Measurements from ENCODE around the gene SPNS1. TPM values are rescaled to one million over a fixed set of nuclear protein-coding genes. Genes with fewer than 3 reads are reported as not detected.

The SPNS1 gene
- total RNA-seq, 1 experiment from 2014 or later, result 38.6 TPM

GRCh38 chr16:28927815-28928214, 46.8 kb upstream of the SPNS1 start:
- no peak overlapping the region for H3K4me2 ChIP-seq (ENCODE audit: insufficient read depth, insufficient read length, low read length)
- H3K4me3 Mint-ChIP-seq, result no peak overlapping the region
- no peaks in the 10 kb centered on the region for H3K36me3 Mint-ChIP-seq (ENCODE audit: insufficient read depth in 1 of 3, low read depth in 3 of 3)
- no peak overlapping the region for H2BK5ac ChIP-seq (ENCODE audit: insufficient read length, low read length)
- H3K9me3 Mint-ChIP-seq, result no peaks in the 10 kb centered on the region
- H3K23ac ChIP-seq (ENCODE audit: insufficient read length, low read depth, low read length), result no peak overlapping the region
- H3T11ph ChIP-seq (ENCODE audit: low read length), result no peak overlapping the region
- peaks cover 17 to 21% of the 10 kb centered on the region in 2 experiments for H3K4me1 Mint-ChIP-seq
- H3K27me3 Mint-ChIP-seq (ENCODE audit: low read depth), result no peaks in the 10 kb centered on the region; the same call in 1 of the 2 replicates
- no peaks in the 10 kb centered on the region for H3K9me3 ChIP-seq (ENCODE audit: control insufficient read depth, low read depth, low read length)
- H3K4me1 ChIP-seq (ENCODE audit: insufficient read depth, low read length), result no peaks in the 10 kb centered on the region
- no peak overlapping the region for H4K8ac ChIP-seq (replicated peaks; ENCODE audit: insufficient read length, low read depth, low read length)
- no peaks in the 10 kb centered on the region for H3K27me3 ChIP-seq (ENCODE audit: insufficient read depth, low read length)
- no peak overlapping the region for H2BK120ac ChIP-seq (ENCODE audit: low read depth, low read length, poor library complexity, severe bottlenecking)
- no peak overlapping the region for H3K14ac ChIP-seq (ENCODE audit: insufficient read depth, low read length)
- H3K4ac ChIP-seq (ENCODE audit: low read depth, low read length), result no peak overlapping the region
- H4K20me1 ChIP-seq (ENCODE audit: control insufficient read depth, insufficient read depth, insufficient read length), result no peaks in the 10 kb centered on the region
- no peaks in the 10 kb centered on the region for H3K79me2 ChIP-seq (ENCODE audit: insufficient read depth, low read length)
- no peak overlapping the region for H4K91ac ChIP-seq (ENCODE audit: insufficient read length, low read depth, low read length)
- DNase-seq, result no peak
- H3K18ac ChIP-seq (ENCODE audit: insufficient read length, low read depth, low read length), result no peak overlapping the region
- TF ChIP-seq CTCF (conservative IDR thresholded peaks at IDR 0.05), result no peak
- H3K23me2 ChIP-seq (ENCODE audit: insufficient read length, low read depth, low read length, poor library complexity, severe bottlenecking), result peaks cover 12% of the 10 kb centered on the region
- no peak overlapping the region for H2BK15ac ChIP-seq (ENCODE audit: low read depth, low read length)
- no CpG with 5 or more reads among the region's 1 CpG for WGBS (ENCODE audit: extremely low coverage, insufficient read length, low lambda C conversion rate)
- no peak overlapping the region for H2BK12ac ChIP-seq (ENCODE audit: insufficient read length, low read depth, low read length)
- no peak overlapping the region for H3K27ac ChIP-seq (ENCODE audit: insufficient read length, low read depth, low read length)
- H2AK5ac ChIP-seq (ENCODE audit: insufficient read length, low read length), result no peak overlapping the region
- no peak overlapping the region; a peak in 1 of 7 replicates for H3K27ac Mint-ChIP-seq
- no peak overlapping the region for H3K56ac ChIP-seq (ENCODE audit: insufficient read length, low read depth, low read length)
- H3K79me1 ChIP-seq (ENCODE audit: insufficient read depth, low read depth, low read length, poor library complexity, severe bottlenecking), result no peaks in the 10 kb centered on the region
- no peak overlapping the region for H2BK20ac ChIP-seq (ENCODE audit: low read depth, low read length, poor library complexity, severe bottlenecking)
- H3K9ac ChIP-seq (ENCODE audit: extremely low read depth, insufficient read length, low read length), result peak overlapping the region; percentile 18
- no peak overlapping the region for H4K5ac ChIP-seq (ENCODE audit: insufficient read length, low read depth, low read length)
- no peak overlapping the region for H2AFZ ChIP-seq (ENCODE audit: low read length)
